Renal cortex interstitium (tissue), 11 donors: ENCODE data around the gene THSD7B. TPM values are rescaled to one million over a fixed set of nuclear protein-coding genes. Genes with fewer than 3 reads are reported as not detected.
A peak's percentile ranks its signal among the peaks of the same experiment; 100 is the strongest.
"Not testable (repeated sequence)": the region's sequence is repeated elsewhere in the genome, so short reads cannot be mapped to it uniquely, and the experiment has no call there.

Experiments used
- DNase-seq, 11 donors: peaks; one replicate each; pipeline ENCODE4 v3.0.0-alpha.2; 2013; ENCODE audit warnings: low read depth in 9 of 11, low spot score in 4 of 11; ENCODE audit errors: extremely low read depth in 1 of 11
- polyA plus RNA-seq, 3 donors: library from polyadenylated mRNA; unstranded; fragments of 120-200 nt; gene quantifications; one replicate each; pipeline ENCODE4 v1.2.1, GENCODE V29; 2013; ENCODE audit not compliant: insufficient read length in 3 of 3

The THSD7B gene
- polyA plus RNA-seq, 3 donors: 2.5 to 5.6 (median 2.9) TPM

GRCh38 chr2:137009953-137010352 lies 244.6 kb downstream of the THSD7B start:
- DNase-seq: no peak

GRCh38 chr2:137020452-137021196 lies 255.3 kb downstream of the THSD7B start:
- no peak for DNase-seq

- DNase-seq: no peak
Measured at GRCh38 chr2:137021763-137022162, 256.4 kb downstream of the THSD7B start.

- DNase-seq: peak in 1 of 11 donors; percentile 3
Measured at GRCh38 chr2:137023205-137023604, 257.9 kb downstream of the THSD7B start.

GRCh38 chr2:137031731-137032130 lies 266.4 kb downstream of the THSD7B start:
- DNase-seq: no peak

GRCh38 chr2:137036619-137037018 lies 271.3 kb downstream of the THSD7B start:
- no peak for DNase-seq

- DNase-seq: no peak
Measured at GRCh38 chr2:137039482-137040152, 274.3 kb downstream of the THSD7B start.

- no peak for DNase-seq
Measured at GRCh38 chr2:137047369-137047768, 282.0 kb downstream of the THSD7B start.

- DNase-seq: no peak
Measured at GRCh38 chr2:137048455-137048854, 283.1 kb downstream of the THSD7B start.

- DNase-seq: no peak
Measured at GRCh38 chr2:137049518-137049917, 284.2 kb downstream of the THSD7B start.

GRCh38 chr2:137050949-137051348 lies 285.6 kb downstream of the THSD7B start:
- no peak for DNase-seq

GRCh38 chr2:137051778-137052398 lies 286.5 kb downstream of the THSD7B start:
- DNase-seq: peak in 7 of 11 donors; percentile 3 to 36 (median 11)

GRCh38 chr2:137056704-137057103 lies 291.4 kb downstream of the THSD7B start:
- no peak for DNase-seq

- DNase-seq: not testable (repeated sequence)
Measured at GRCh38 chr2:137076111-137076765, 310.9 kb downstream of the THSD7B start.

GRCh38 chr2:137091704-137092103 lies 326.4 kb downstream of the THSD7B start:
- DNase-seq: no peak

- no peak for DNase-seq
Measured at GRCh38 chr2:137093116-137093515, 327.8 kb downstream of the THSD7B start.

- no peak for DNase-seq
Measured at GRCh38 chr2:137096187-137096586, 330.8 kb downstream of the THSD7B start.

GRCh38 chr2:137096693-137097092 lies 331.3 kb downstream of the THSD7B start:
- DNase-seq: no peak

- DNase-seq: not testable (repeated sequence)
Measured at GRCh38 chr2:137101814-137102213, 336.5 kb downstream of the THSD7B start.

GRCh38 chr2:137107904-137108303 lies 342.6 kb downstream of the THSD7B start:
- DNase-seq: no peak
